A549 (cell line): Measurements from ENCODE around the gene CSRNP2.

Experiments
- CEBPB ChIP-seq, 2 experiments: fragments of >200 bp in 1 of 2; sonication (Bioruptor Twin) in 1 of 2; formaldehyde crosslinking in 1 of 2; IDR thresholded peaks; 2 replicates each; pipeline ENCODE4 v1.6.1; 2012 to 2016
- CHD2 ChIP-seq: fragments of 150-350 bp; IDR thresholded peaks from 2 replicates; pipeline ENCODE4 v1.6.1; 2014; ENCODE audit warnings: low read length; ENCODE audit not compliant: partially characterized antibody
- CTCF ChIP-seq: fragments of >200 bp; sonication (Bioruptor Twin); formaldehyde crosslinking; IDR thresholded peaks from 3 replicates; pipeline ENCODE4 v1.5.1; 2016
- ESRRA ChIP-seq: fragments of 150-350 bp; IDR thresholded peaks from 2 replicates; pipeline ENCODE4 v1.6.1; 2014; ENCODE audit warnings: mild to moderate bottlenecking, low read length, borderline replicate concordance
- MAX ChIP-seq: IDR thresholded peaks from 2 replicates; pipeline ENCODE4 v1.6.1; 2012
- NPAS2 ChIP-seq: fragments of 250-450 bp; sonication (Bioruptor Pico); IDR thresholded peaks from 2 replicates; pipeline ENCODE4 v1.8.0; 2022; ENCODE audit warnings: mild to moderate bottlenecking, moderate library complexity, borderline replicate concordance
- PBX3 ChIP-seq: IDR thresholded peaks from 2 replicates; pipeline ENCODE4 v1.6.1; 2012
- POLR2A ChIP-seq: IDR thresholded peaks from 2 replicates; pipeline ENCODE4 v1.6.1; 2012; ENCODE audit warnings: mild to moderate bottlenecking, low read length
- RNF2 ChIP-seq: fragments of 200-600 bp; sonication (generic); IDR thresholded peaks from 2 replicates; pipeline ENCODE4 v1.6.1; 2016; ENCODE audit warnings: low read depth, mild to moderate bottlenecking, antibody characterized with exemption, moderate library complexity, borderline replicate concordance
- SMC3 ChIP-seq: fragments of >200 bp; sonication (Bioruptor Twin); formaldehyde crosslinking; IDR thresholded peaks from 3 replicates; pipeline ENCODE4 v1.6.1; 2018; ENCODE audit warnings: inconsistent platforms

- no peak for TF ChIP-seq CTCF
- TF ChIP-seq SMC3, result no peak
- no peak for TF ChIP-seq POLR2A
- no peak for TF ChIP-seq RNF2
- TF ChIP-seq CHD2, result no peak
- TF ChIP-seq PBX3, result no peak
- TF ChIP-seq CEBPB (IDR thresholded peaks at IDR 0.05), result no peak
- TF ChIP-seq NPAS2 (CRISPR knock-in tag), result no peak
- no peak for TF ChIP-seq MAX
- no peak for TF ChIP-seq ESRRA
Measured at GRCh38 chr12:51124504-51124903, 41.1 kb upstream of the CSRNP2 start.
